Endothelial cell of umbilical vein (primary cell): ENCODE measurements around the gene MOBP. TPM values are rescaled to one million over a fixed set of nuclear protein-coding genes. Genes with fewer than 3 reads are reported as not detected.

ENCODE experiments used
- BruUV-seq: library from RNA; stranded (reverse); fragments of 400-500 nt; replicated peaks from 2 replicates; lab custom pipeline; 2021; lab: Mats Ljungman, UMichigan
- CTCF ChIA-PET: fragments of 300-600, 350-600 bp; sonication (Branson Sonifier 250); formaldehyde crosslinking; loops from one replicate; lab custom pipeline; 2021; ENCODE audit warnings: antibody characterized with exemption, inconsistent platforms; lab: Charles Lee
- POLR2A ChIA-PET: fragments of 300-600, 350-600 bp; sonication (Branson Sonifier 250); formaldehyde crosslinking; loops from one replicate; lab custom pipeline; 2021; ENCODE audit warnings: antibody characterized with exemption, inconsistent platforms; lab: Charles Lee
- DNase-seq: peaks from one replicate; pipeline ENCODE4 v3.0.0-alpha.2; 2011; ENCODE audit warnings: low read depth, low spot score
- FAIRE-seq: peaks from 2 replicates; lab custom pipeline; 2011; peaks lifted over from hg19 to GRCh38; lab: Jason Lieb, UNC
- H2AFZ ChIP-seq: 2 replicates; pipeline ENCODE4 v1.6.0; 2012; ENCODE audit warnings: low read depth, low read length, control low read depth, inconsistent platforms
- H3K27ac ChIP-seq: 2 replicates; pipeline ENCODE4 v1.5.1; 2011; ENCODE audit warnings: low read depth, mild to moderate bottlenecking, control low read depth, low read length, moderate library complexity; ENCODE audit not compliant: insufficient read depth
- H3K27me3 ChIP-seq, 2 experiments: 2 replicates each; pipeline versions ENCODE4 v1.6.0 to v1.6.1; 2011; ENCODE audit warnings: low read length in 2 of 2, mixed read lengths in 1 of 2; ENCODE audit not compliant: control insufficient read depth in 2 of 2, insufficient read depth in 2 of 2
- H3K36me3 ChIP-seq, 2 experiments: 2 replicates in 1 of 2; 3 replicates in 1 of 2; pipeline ENCODE4 v1.5.1; 2011; ENCODE audit warnings: low read length in 2 of 2, mild to moderate bottlenecking in 1 of 2, moderate library complexity in 1 of 2; ENCODE audit not compliant: control insufficient read depth in 2 of 2, insufficient read depth in 2 of 2; ENCODE audit errors: extremely low read depth in 1 of 2
- H3K4me1 ChIP-seq: 3 replicates; pipeline ENCODE4 v1.5.1; 2011; ENCODE audit warnings: mild to moderate bottlenecking, low read length; ENCODE audit not compliant: control insufficient read depth, insufficient read depth; ENCODE audit errors: extremely low read depth
- H3K4me2 ChIP-seq: 2 replicates; pipeline ENCODE4 v1.6.1; 2011; ENCODE audit warnings: low read length, control low read depth, mixed read lengths; ENCODE audit not compliant: insufficient read depth
- H3K4me3 ChIP-seq, 3 experiments: fragments of 200-600 bp in 1 of 3; sonication (generic), shearing (Covaris generic) in 1 of 3; replicated peaks in 1 of 3; 2 replicates each; pipeline ENCODE4 v1.5.1; 2011 to 2016; ENCODE audit warnings: control low read depth in 3 of 3, low read length in 3 of 3, mild to moderate bottlenecking in 2 of 3, inconsistent platforms in 1 of 3, low read depth in 1 of 3, moderate library complexity in 1 of 3; ENCODE audit not compliant: insufficient read depth in 1 of 3
- H3K79me2 ChIP-seq: 2 replicates; pipeline ENCODE4 v1.6.0; 2012; ENCODE audit warnings: low read length, inconsistent platforms; ENCODE audit not compliant: control insufficient read depth, insufficient read depth
- H3K9ac ChIP-seq: replicated peaks from 2 replicates; pipeline ENCODE3; 2011; ENCODE audit warnings: low read length, control low read depth; ENCODE audit not compliant: insufficient read depth; ENCODE audit errors: extremely low read depth
- H3K9me1 ChIP-seq: replicated peaks from 3 replicates; pipeline ENCODE4 v1.6.0; 2011; ENCODE audit warnings: mild to moderate bottlenecking, low read length; ENCODE audit not compliant: control insufficient read depth, insufficient read depth; ENCODE audit errors: extremely low read depth
- H3K9me3 ChIP-seq: replicated peaks from 2 replicates; pipeline ENCODE4 v1.5.1; 2012; ENCODE audit warnings: low read length, inconsistent platforms; ENCODE audit not compliant: control insufficient read depth, insufficient read depth
- H4K20me1 ChIP-seq: replicated peaks from 2 replicates; pipeline ENCODE3; 2011; ENCODE audit warnings: mild to moderate bottlenecking, low read length; ENCODE audit not compliant: control insufficient read depth, insufficient read depth; ENCODE audit errors: extremely low read depth
- EZH2 ChIP-seq: IDR thresholded peaks from 2 replicates; pipeline ENCODE4 v1.6.1; 2012; ENCODE audit warnings: borderline replicate concordance, low read depth, mild to moderate bottlenecking, moderate library complexity, low read length, inconsistent platforms; ENCODE audit not compliant: severe bottlenecking
- FOS ChIP-seq: IDR thresholded peaks from 2 replicates; pipeline ENCODE4 v1.6.1; 2011; ENCODE audit warnings: mild to moderate bottlenecking, low read length, moderate library complexity, borderline replicate concordance; ENCODE audit not compliant: insufficient read depth
- GATA2 ChIP-seq: IDR thresholded peaks from 2 replicates; pipeline ENCODE4 v1.7.0; 2011; ENCODE audit warnings: low read depth, mild to moderate bottlenecking, moderate library complexity, mixed read lengths, low read length; ENCODE audit not compliant: insufficient read length, insufficient read depth
- JUN ChIP-seq: IDR thresholded peaks from 2 replicates; pipeline ENCODE4 v1.6.1; 2011; ENCODE audit warnings: borderline replicate concordance, low read depth; ENCODE audit not compliant: insufficient read length, insufficient read depth
- MAX ChIP-seq: IDR thresholded peaks from 2 replicates; pipeline ENCODE4 v1.6.1; 2011; ENCODE audit not compliant: insufficient read depth, insufficient read length
- MYC ChIP-seq: IDR thresholded peaks from one replicate; pipeline ENCODE4 v1.6.1; 2011; ENCODE audit warnings: mild to moderate bottlenecking, low read depth, low read length
- POLR2A ChIP-seq: IDR thresholded peaks from 2 replicates; pipeline ENCODE4 v1.6.1; 2012; ENCODE audit warnings: low read depth, mild to moderate bottlenecking, control low read depth, low read length
- POLR2AphosphoS5 ChIP-seq: IDR thresholded peaks from 2 replicates; pipeline ENCODE4 v1.6.1; 2012; ENCODE audit warnings: low read depth, mild to moderate bottlenecking, control low read depth, low read length, moderate library complexity; ENCODE audit not compliant: insufficient read depth
- dilution Hi-C: fragments of 300-500 bp; cut with MboI; formaldehyde crosslinking; loops from one replicate; pipeline ENCODE4 v1.15.0; 2019; ENCODE audit warnings: low sequenced_read_pairs; ENCODE audit not compliant: extremely low pct_ligation_motif_present
- intact Hi-C: fragments of 100-400 bp; cut with micrococcal nuclease; formaldehyde crosslinking; loops from one replicate; pipeline ENCODE4 v1.10.0; 2022
- polyA plus RNA-seq, 4 experiments: library from polyadenylated mRNA; depleted of rRNA in 3 of 4; stranded (reverse) in 3 of 4; unstranded in 1 of 4; fragments of >200 nt; gene quantifications; 2 replicates each; pipeline versions ENCODE4 v1.2.1 to v1.2.3, GENCODE V29; 2011 to 2012; ENCODE audit warnings: missing spikeins in 1 of 4
- total RNA-seq: library from RNA; stranded (reverse); gene quantifications from 2 replicates; pipeline ENCODE4 v1.2.3, GENCODE V29; 2021

MOBP gene
- total and polyA plus RNA-seq, 2 donors (not counting 3 experiments of a cell fraction or from before 2014, with no cell fraction given) = 2.0 to 2.3 TPM

GRCh38 chr3:39494781-39495180 is 27.3 kb downstream of the MOBP start:
- H4K20me1 ChIP-seq = no peaks in the 10 kb centered on the region
- H3K9ac ChIP-seq = no peak overlapping the region
- no peaks in the 10 kb centered on the region for H3K9me1 ChIP-seq
- ChIA-PET POLR2A (no interaction called here), CTCF (interaction anchor here (1.1 to 1.4 kb wide), 2 partner anchors 9 to 47 kb away, joined by 4 to 5 read pairs; no protein-coding TSS in a partner anchor)
- H3K4me3 ChIP-seq = no peak overlapping the region
- no TSS peak for BruUV-seq
- H2AFZ ChIP-seq = peak overlapping the region; percentile 3
- H3K9me3 ChIP-seq = no peaks in the 10 kb centered on the region
- intact Hi-C loops (no loop called here), dilution Hi-C loops (no loop called here)
- H3K4me1 ChIP-seq = peaks cover 2% of the 10 kb centered on the region
- TF ChIP-seq MYC (no peak), POLR2AphosphoS5 (peak; percentile 37)
- no peaks in the 10 kb centered on the region for H3K79me2 ChIP-seq
- DNase-seq (peak; percentile 65), FAIRE-seq (peak; percentile 77)
- H3K4me2 ChIP-seq = no peak overlapping the region
- H3K36me3 ChIP-seq = no peaks in the 10 kb centered on the region
- peaks cover 0 to 5% of the 10 kb centered on the region in 2 experiments for H3K27me3 ChIP-seq
- no peak overlapping the region for H3K27ac ChIP-seq

- Histone ChIP-seq H2AFZ (no peak overlapping the region), H3K27me3 (peaks cover 0 to 6% of the 10 kb centered on the region in 2 experiments), H3K36me3 (no peaks in the 10 kb centered on the region), H4K20me1 (no peaks in the 10 kb centered on the region), H3K9me3 (no peaks in the 10 kb centered on the region), H3K79me2 (no peaks in the 10 kb centered on the region), H3K9ac (no peak overlapping the region), H3K4me3 (no peak overlapping the region), H3K9me1 (no peaks in the 10 kb centered on the region), H3K4me2 (no peak overlapping the region), H3K27ac (no peak overlapping the region), H3K4me1 (peaks cover 12% of the 10 kb centered on the region)
- BruUV-seq = no TSS peak
- ChIA-PET CTCF (interaction anchor here (0.8 to 4.2 kb wide), 20 partner anchors 8 to 806 kb away, joined by 3 to 82 read pairs (median 8); no protein-coding TSS in a partner anchor), POLR2A (no interaction called here)
- DNase-seq (no peak), FAIRE-seq (no peak)
- TF ChIP-seq POLR2A (no peak), MYC (no peak), GATA2 (no peak), FOS (no peak), EZH2 (no peak), MAX (no peak), JUN (no peak)
- intact Hi-C loops = loop anchor here (1.0 to 2.0 kb wide), 3 partner anchors 35 to 80 kb away; no protein-coding TSS in a partner anchor
- dilution Hi-C loops = no loop called here
Observed at GRCh38 chr3:39497753-39498152, 30.3 kb downstream of the MOBP start.
